GM23248 (cell line): ENCODE measurements around the gene PLA2G2C. TPM values are rescaled to one million over a fixed set of nuclear protein-coding genes. Genes with fewer than 3 reads are reported as not detected.

Source experiments
- DNase-seq: peaks from one replicate; pipeline ENCODE4 v3.0.0-alpha.2; 2015
- H2AFZ ChIP-seq: fragments of 200-600 bp; sonication (generic); 2 replicates; pipeline ENCODE4 v1.6.1; 2016; ENCODE audit warnings: antibody characterized with exemption
- H3F3A ChIP-seq: fragments of 200-600 bp; sonication (generic); 2 replicates; pipeline ENCODE4 v1.6.1; 2016; ENCODE audit warnings: mild to moderate bottlenecking, antibody characterized with exemption, mixed run types; ENCODE audit not compliant: insufficient read depth
- H3K27ac ChIP-seq: fragments of 200-600 bp; sonication (generic); 2 replicates; pipeline ENCODE4 v1.5.1; 2016; ENCODE audit warnings: mild to moderate bottlenecking
- H3K27me3 ChIP-seq: fragments of 200-600 bp; sonication (generic); replicated peaks from 2 replicates; pipeline ENCODE4 v1.6.1; 2016; ENCODE audit warnings: mild to moderate bottlenecking; ENCODE audit not compliant: insufficient read depth
- H3K36me3 ChIP-seq: fragments of 200-600 bp; sonication (generic); 2 replicates; pipeline ENCODE4 v1.6.1; 2016; ENCODE audit warnings: low read depth, mild to moderate bottlenecking
- H3K4me1 ChIP-seq: fragments of 200-600 bp; sonication (generic); 2 replicates; pipeline ENCODE4 v1.6.1; 2016; ENCODE audit warnings: mild to moderate bottlenecking; ENCODE audit not compliant: insufficient read depth
- H3K4me2 ChIP-seq: fragments of 200-600 bp; sonication (generic); one replicate; pipeline ENCODE4 v1.6.1; 2016; ENCODE audit warnings: mild to moderate bottlenecking; ENCODE audit not compliant: unreplicated experiment
- H3K4me3 ChIP-seq: fragments of 200-600 bp; sonication (generic); 2 replicates; pipeline ENCODE4 v1.5.1; 2016; ENCODE audit warnings: mild to moderate bottlenecking
- H3K79me2 ChIP-seq: fragments of 200-600 bp; sonication (generic); 2 replicates; pipeline ENCODE4 v1.6.1; 2016; ENCODE audit warnings: mild to moderate bottlenecking; ENCODE audit not compliant: insufficient read depth
- H3K9ac ChIP-seq: fragments of 200-600 bp; sonication (generic); 2 replicates; pipeline ENCODE4 v1.6.1; 2016; ENCODE audit warnings: mild to moderate bottlenecking
- H3K9me2 ChIP-seq: fragments of 200-600 bp; sonication (generic); 2 replicates; pipeline ENCODE4 v1.6.1; 2016; ENCODE audit warnings: mixed run types, mild to moderate bottlenecking, moderate library complexity; ENCODE audit not compliant: insufficient read depth
- H3K9me3 ChIP-seq: fragments of 200-600 bp; sonication (generic); one replicate; pipeline ENCODE4 v1.6.1; 2017; ENCODE audit warnings: low read depth
- H4K20me1 ChIP-seq: fragments of 200-600 bp; sonication (generic); 2 replicates; pipeline ENCODE4 v1.6.0; 2016; ENCODE audit not compliant: insufficient read depth
- EZH2 ChIP-seq: fragments of 200-600 bp; sonication (generic); IDR thresholded peaks from 2 replicates; pipeline ENCODE4 v1.6.1; 2018; ENCODE audit warnings: antibody characterized with exemption, mild to moderate bottlenecking; ENCODE audit not compliant: insufficient read depth, poor library complexity, severe bottlenecking
- EZH2phosphoT487 ChIP-seq: fragments of 200-600 bp; sonication (generic); IDR thresholded peaks from 2 replicates; pipeline ENCODE4 v1.6.1; 2018; ENCODE audit warnings: antibody characterized with exemption, moderate library complexity, mild to moderate bottlenecking, low read depth; ENCODE audit not compliant: insufficient read depth
- WGBS, 2 experiments: methylation state at CpG; one replicate each; pipeline ENCODE4 v1.1.6; 2015 to 2017; ENCODE audit warnings: low lambda C conversion rate in 2 of 2, low coverage in 1 of 2; ENCODE audit errors: missing lambda C conversion rate in 2 of 2; 5-methylcytosine and 5-hydroxymethylcytosine counted together
- in situ Hi-C: fragments of 300-500 bp; cut with MboI; formaldehyde crosslinking; loops from 2 replicates; pipeline ENCODE4 v1.15.0; 2020
- polyA plus RNA-seq: library from polyadenylated mRNA; unstranded; fragments of >200 nt; fragmentation: Nextera tagmentation; extraction: Ambion mirVana; gene quantifications from 2 replicates; pipeline ENCODE4 v1.2.1, GENCODE V29; 2016
- total RNA-seq: library from RNA; depleted of rRNA; stranded (reverse); fragments of >200 nt; shearing (Covaris generic); gene quantifications from 2 replicates; pipeline ENCODE4 v1.2.3, GENCODE V29; 2014; rRNA removed

The PLA2G2C gene
- total and polyA plus RNA-seq, 2 experiments from 2014 or later = not detected

DNA sequence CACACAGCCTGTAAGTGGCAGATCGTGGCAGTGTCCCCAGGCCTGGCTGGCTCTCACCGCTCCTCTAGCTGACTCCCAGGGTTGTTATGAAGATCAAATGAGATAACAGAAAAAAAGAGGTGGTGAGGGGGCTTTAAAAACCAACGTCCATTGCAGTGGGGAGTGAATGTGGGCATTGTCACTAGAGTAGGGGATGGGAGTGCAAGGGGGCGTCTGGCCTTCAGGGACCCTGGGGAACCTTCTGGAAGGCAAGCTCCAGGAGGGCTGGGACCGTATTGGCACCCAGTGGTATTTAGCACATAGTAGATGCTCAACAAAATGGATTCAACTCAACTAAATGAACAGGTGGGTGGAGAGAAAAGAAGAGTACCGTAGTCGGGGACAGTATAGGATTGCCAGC lies 70.4 kb downstream of the PLA2G2C start:
- Histone ChIP-seq H3F3A (peaks cover 6% of the 10 kb centered on the region; the same call in 1 of the 2 replicates), H3K4me1 (peaks cover 5% of the 10 kb centered on the region), H4K20me1 (no peaks in the 10 kb centered on the region), H3K9ac (no peak overlapping the region), H3K27me3 (peaks cover 7% of the 10 kb centered on the region), H3K9me3 (no peaks in the 10 kb centered on the region), H3K9me2 (no peaks in the 10 kb centered on the region), H3K4me2 (no peak overlapping the region), H3K79me2 (no peaks in the 10 kb centered on the region), H3K36me3 (no peaks in the 10 kb centered on the region), H3K27ac (no peak overlapping the region), H2AFZ (no peak overlapping the region), H3K4me3 (no peak overlapping the region)
- DNase-seq = no peak
- WGBS, 2 experiments = 66 to 81% methylated on average over 7 of the region's 7 CpGs
- in situ Hi-C loops = no loop called here
- TF ChIP-seq EZH2 = no peak
- TF ChIP-seq EZH2phosphoT487 = no peak

DNA sequence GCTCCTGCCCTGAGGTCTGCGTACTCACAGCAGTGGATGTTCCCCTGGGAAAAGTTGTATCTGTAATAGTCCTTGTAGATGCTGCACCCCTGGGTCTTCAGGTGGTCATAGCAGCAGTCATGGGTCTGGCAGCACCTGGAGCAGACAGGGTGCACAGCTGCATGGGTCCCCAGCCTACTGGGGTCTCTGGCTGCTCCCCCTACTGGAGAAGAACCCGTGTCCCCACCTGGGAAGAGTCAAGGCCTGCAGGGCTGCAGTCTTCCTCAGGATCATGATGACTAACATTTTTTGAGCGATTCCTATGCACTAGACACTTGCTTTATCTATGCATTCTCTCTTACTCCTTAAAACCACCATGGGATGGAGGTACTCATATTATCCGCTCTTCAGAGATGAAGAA lies 70.8 kb downstream of the PLA2G2C start:
- Histone ChIP-seq H3K27me3 (peaks cover 3% of the 10 kb centered on the region; the same call in 1 of the 2 replicates), H2AFZ (no peak overlapping the region), H4K20me1 (no peaks in the 10 kb centered on the region), H3K4me1 (peaks cover 6% of the 10 kb centered on the region), H3K4me3 (no peak overlapping the region), H3K79me2 (no peaks in the 10 kb centered on the region), H3K9me3 (no peaks in the 10 kb centered on the region), H3K36me3 (no peaks in the 10 kb centered on the region), H3K9me2 (no peaks in the 10 kb centered on the region), H3F3A (peaks cover 8% of the 10 kb centered on the region; the same call in 1 of the 2 replicates), H3K27ac (no peak overlapping the region), H3K4me2 (no peak overlapping the region), H3K9ac (no peak overlapping the region)
- 74 to 79% methylated on average over 4 of the region's 4 CpGs for WGBS, 2 experiments
- TF ChIP-seq EZH2 (no peak), EZH2phosphoT487 (no peak)
- in situ Hi-C loops = no loop called here
- DNase-seq = no peak

GRCh38 chr1:20114021-20114648 lies 72.2 kb downstream of the PLA2G2C start:
- Histone ChIP-seq H3F3A (peaks cover 8% of the 10 kb centered on the region; the same call in 1 of the 2 replicates), H3K27me3 (0 out of 2 replicates have a peak, but pooled peaks cover 2% of the 10 kb centered on the region), H3K4me2 (no peak overlapping the region), H4K20me1 (no peaks in the 10 kb centered on the region), H3K27ac (no peak overlapping the region), H3K4me1 (peaks cover 6% of the 10 kb centered on the region), H3K9ac (no peak overlapping the region), H2AFZ (no peak overlapping the region), H3K4me3 (no peak overlapping the region), H3K79me2 (no peaks in the 10 kb centered on the region), H3K9me3 (no peaks in the 10 kb centered on the region), H3K9me2 (no peaks in the 10 kb centered on the region), H3K36me3 (no peaks in the 10 kb centered on the region)
- no peak for DNase-seq
- in situ Hi-C loops = no loop called here
- WGBS, 2 experiments = 65 to 71% methylated on average over 15 of the region's 15 CpGs
- TF ChIP-seq EZH2phosphoT487 (no peak), EZH2 (no peak)

Other genes starting within 250 kb of the PLA2G2C start
- not detected in 2 replicates for gene PLA2G2A, start 206.9 kb downstream of the PLA2G2C start, total RNA-seq
- gene PLA2G2A, start 206.9 kb downstream of the PLA2G2C start, polyA plus RNA-seq = 0.35 TPM in 1 of 2 replicates, not detected in the other
- gene PLA2G5, start 116.3 kb downstream of the PLA2G2C start, total RNA-seq = not detected in 2 replicates
- gene PLA2G5, start 116.3 kb downstream of the PLA2G2C start, polyA plus RNA-seq = 0.16 and 0.33 TPM in 2 replicates
- not detected in 2 replicates for gene PLA2G2D, start 67.0 kb downstream of the PLA2G2C start, total RNA-seq
- gene PLA2G2D, start 67.0 kb downstream of the PLA2G2C start, polyA plus RNA-seq = not detected in 2 replicates
- gene PLA2G2F, start 47.2 kb downstream of the PLA2G2C start, total RNA-seq = not detected in 2 replicates
- gene PLA2G2F, start 47.2 kb downstream of the PLA2G2C start, polyA plus RNA-seq = not detected in 2 replicates
- gene UBXN10, start 422 bp downstream of the PLA2G2C start, total RNA-seq = 0.11 TPM in 1 of 2 replicates, not detected in the other
- not detected in 2 replicates for gene UBXN10, start 422 bp downstream of the PLA2G2C start, polyA plus RNA-seq
- gene VWA5B1, start 104.4 kb upstream of the PLA2G2C start, total RNA-seq = not detected in 2 replicates
- not detected in 2 replicates for gene VWA5B1, start 104.4 kb upstream of the PLA2G2C start, polyA plus RNA-seq